Breast epithelium (tissue), 4 donors: ENCODE results near the gene TRIM26. TPM values are rescaled to one million over a fixed set of nuclear protein-coding genes. Genes with fewer than 3 reads are reported as not detected.
"Not testable (repeated sequence)": the region's sequence is repeated elsewhere in the genome, so short reads cannot be mapped to it uniquely, and the experiment has no call there.

Experiments used
- DNase-seq, 2 donors: peaks; one replicate each; pipeline ENCODE4 v3.0.0-alpha.2; 2019; ENCODE audit warnings: low spot score in 2 of 2
- H3K27ac ChIP-seq, 2 donors: fragments of 200-600 bp; sonication (generic) in 1 of 2; one replicate each; pipeline ENCODE4 v1.5.1; 2016 to 2019; ENCODE audit warnings: mild to moderate bottlenecking in 1 of 2
- H3K27me3 ChIP-seq, 2 donors: fragments of 200-600 bp; sonication (generic) in 1 of 2; one replicate each; pipeline versions ENCODE4 v1.5.1 to v1.6.0; 2017 to 2019; ENCODE audit warnings: control low read depth in 1 of 2, mild to moderate bottlenecking in 1 of 2
- H3K36me3 ChIP-seq: fragments of 200-600 bp; one replicate; pipeline ENCODE4 v1.5.1; 2019
- H3K4me1 ChIP-seq, 2 donors: fragments of 200-600 bp; sonication (generic); one replicate each; pipeline ENCODE4 v1.5.1; 2016 to 2019; ENCODE audit warnings: control low read depth in 1 of 2
- H3K4me3 ChIP-seq, 3 donors: fragments of 200-600 bp; sonication (generic); 1 replicate in 2 of 3; 2 replicates in 1 of 3; pipeline ENCODE4 v1.5.1; 2016 to 2019; ENCODE audit warnings: mild to moderate bottlenecking in 3 of 3, moderate library complexity in 2 of 3
- H3K9me3 ChIP-seq, 2 donors: fragments of 200-600 bp; sonication (generic) in 1 of 2; one replicate each; pipeline ENCODE4 v1.5.1; 2016 to 2019; ENCODE audit warnings: control low read depth in 1 of 2
- CTCF ChIP-seq, 3 donors: fragments of 450-650 bp; IDR thresholded peaks; one replicate each; pipeline ENCODE4 v1.5.1; 2016 to 2017; ENCODE audit warnings: antibody characterized with exemption in 3 of 3, mild to moderate bottlenecking in 3 of 3, moderate library complexity in 3 of 3
- POLR2A ChIP-seq: fragments of 450-650 bp; IDR thresholded peaks from one replicate; pipeline ENCODE4 v1.6.1; 2016; ENCODE audit warnings: antibody characterized with exemption, mild to moderate bottlenecking, moderate library complexity
- POLR2AphosphoS5 ChIP-seq, 3 donors: sonication (generic); formaldehyde crosslinking; IDR thresholded peaks; one replicate each; pipeline ENCODE4 v1.6.1; 2017; ENCODE audit warnings: antibody characterized with exemption in 3 of 3
- intact Hi-C: fragments of 100-400 bp; cut with DNase I; formaldehyde crosslinking; loops from one replicate; pipeline ENCODE4 v1.15.1; 2023; ENCODE audit warnings: low total_unique reads
- total RNA-seq, 3 donors: library from RNA; depleted of rRNA; stranded (reverse); fragments of >200 nt; gene quantifications; one replicate each; pipeline ENCODE4 v1.1.0, GENCODE V29; 2016

TRIM26 gene
- total RNA-seq, 3 donors from 2014 or later, result 31.7 to 66.2 (median 47.5) TPM

- Histone ChIP-seq H3K9me3 (no peaks in the 10 kb centered on the region), H3K36me3 (no peaks in the 10 kb centered on the region), H3K4me3 (no peak overlapping the region), H3K27me3 (no peaks in the 10 kb centered on the region), H3K27ac (no peak overlapping the region), H3K4me1 (no peaks in the 10 kb centered on the region)
- TF ChIP-seq POLR2AphosphoS5 (IDR thresholded peaks at IDR 0.05) (no peak), POLR2A (no peak), CTCF (IDR thresholded peaks at IDR 0.05) (no peak)
- no peak for DNase-seq
- intact Hi-C loops, result no loop called here
Measured at GRCh38 chr6:30227242-30227722, 14.1 kb upstream of the TRIM26 start.

- intact Hi-C loops, result no loop called here
- H3K27me3 ChIP-seq, result no peaks in the 10 kb centered on the region
- H3K4me1 ChIP-seq, result no peaks in the 10 kb centered on the region
- no peaks in the 10 kb centered on the region for H3K9me3 ChIP-seq
- no peak overlapping the region for H3K27ac ChIP-seq
- H3K4me3 ChIP-seq, result no peak overlapping the region
- TF ChIP-seq POLR2A, result no peak
- TF ChIP-seq POLR2AphosphoS5 (IDR thresholded peaks at IDR 0.05), result no peak
- no peak for TF ChIP-seq CTCF (IDR thresholded peaks at IDR 0.05)
- DNase-seq, result no peak
- no peaks in the 10 kb centered on the region for H3K36me3 ChIP-seq
Measured at GRCh38 chr6:30223339-30223738, 10.1 kb upstream of the TRIM26 start.

- H3K4me1 ChIP-seq, H3K27ac ChIP-seq, H3K4me3 ChIP-seq, intact Hi-C loops, H3K27me3 ChIP-seq, H3K36me3 ChIP-seq, DNase-seq, H3K9me3 ChIP-seq: not testable (repeated sequence)
Measured at GRCh38 chr6:30221956-30222355, 8.8 kb upstream of the TRIM26 start.

GRCh38 chr6:30221395-30221794, 8.2 kb upstream of the TRIM26 start:
- H3K36me3 ChIP-seq, H3K27ac ChIP-seq, H3K27me3 ChIP-seq, intact Hi-C loops, DNase-seq, H3K9me3 ChIP-seq, H3K4me1 ChIP-seq, H3K4me3 ChIP-seq: not testable (repeated sequence)

GRCh38 chr6:30219244-30219643, 6.0 kb upstream of the TRIM26 start:
- Histone ChIP-seq H3K4me1 (no peaks in the 10 kb centered on the region), H3K27ac (no peak overlapping the region), H3K9me3 (no peaks in the 10 kb centered on the region), H3K27me3 (no peaks in the 10 kb centered on the region), H3K36me3 (no peaks in the 10 kb centered on the region), H3K4me3 (no peak overlapping the region)
- DNase-seq, result no peak
- intact Hi-C loops, result no loop called here
- TF ChIP-seq CTCF (IDR thresholded peaks at IDR 0.05), result peak in 2 of 3 donors; percentile 56 to 69
- TF ChIP-seq POLR2AphosphoS5 (IDR thresholded peaks at IDR 0.05), result no peak

GRCh38 chr6:30216096-30216495, 2.9 kb upstream of the TRIM26 start:
- no peaks in the 10 kb centered on the region for H3K36me3 ChIP-seq
- H3K4me1 ChIP-seq, result peaks cover 0 to 13% of the 10 kb centered on the region in 2 donors
- no peak for TF ChIP-seq POLR2A
- TF ChIP-seq POLR2AphosphoS5 (IDR thresholded peaks at IDR 0.05), result no peak
- no peak for TF ChIP-seq CTCF (IDR thresholded peaks at IDR 0.05)
- intact Hi-C loops, result no loop called here
- no peak overlapping the region for H3K27ac ChIP-seq
- H3K27me3 ChIP-seq, result no peaks in the 10 kb centered on the region
- no peak for DNase-seq
- H3K9me3 ChIP-seq, result no peaks in the 10 kb centered on the region
- H3K4me3 ChIP-seq, result no peak overlapping the region
